HCT116 (cell line): Measurements from ENCODE around the gene CCR7. TPM values are rescaled to one million over a fixed set of nuclear protein-coding genes. Genes with fewer than 3 reads are reported as not detected.

Experiments
- ATAC-seq: fragments of 200-7000 bp; cut with Tn5 transposase; 2 replicates; pipeline ENCODE4 v1.9.1; 2020; ENCODE audit warnings: mild to moderate bottlenecking, moderate library complexity
- BruUV-seq: library from RNA; stranded (reverse); fragments of 400-500 nt; replicated peaks from 2 replicates; lab custom pipeline; 2021; lab: Mats Ljungman, UMichigan
- CTCF ChIA-PET: fragments of 300-600 bp; sonication (Branson Sonifier 250); formaldehyde crosslinking; loops from one replicate; lab custom pipeline; 2021; ENCODE audit warnings: antibody characterized with exemption; lab: Charles Lee
- POLR2A ChIA-PET: fragments of 300-600, 350-600 bp; sonication (Branson Sonifier 250); formaldehyde crosslinking; loops from one replicate; lab custom pipeline; 2021; ENCODE audit warnings: antibody characterized with exemption; lab: Charles Lee
- RAD21 ChIA-PET, 2 experiments: fragments of 300-600 bp; sonication (Branson Sonifier 250); formaldehyde crosslinking; loops; one replicate each; lab custom pipeline; 2023; ENCODE audit warnings: low total read pairs in 2 of 2; ENCODE audit not compliant: uncharacterized antibody in 2 of 2, unreplicated experiment in 2 of 2, low non-redundant PET in 1 of 2; lab: Charles Lee
- DNase-seq: peaks from one replicate; pipeline ENCODE4 v3.0.0-alpha.2; 2010; ENCODE audit warnings: low read depth, low spot score
- H2AFZ ChIP-seq: fragments of 200-600 bp; shearing (Covaris generic), sonication (generic); 2 replicates; pipeline ENCODE4 v1.6.1; 2017; ENCODE audit warnings: low read depth, mixed run types, mixed read lengths, antibody characterized with exemption, low read length; ENCODE audit not compliant: poor library complexity, severe bottlenecking
- H3K27ac ChIP-seq: 2 replicates; pipeline ENCODE4 v1.5.1; 2012; ENCODE audit warnings: low read depth, low read length
- H3K27me3 ChIP-seq: fragments of 200-600 bp; sonication (generic); 2 replicates; pipeline ENCODE4 v1.6.1; 2016; ENCODE audit warnings: mixed run types, low read length, mixed read lengths; ENCODE audit not compliant: insufficient read depth
- H3K36me3 ChIP-seq, 2 experiments: fragments of 200-500 bp in 1 of 2; fragments of 200-600 bp in 1 of 2; sonication (Bioruptor generic) in 1 of 2; sonication (generic) in 1 of 2; 2 replicates each; pipeline versions ENCODE4 v1.5.1 to v1.6.1; 2014 to 2016; ENCODE audit warnings: low read length in 2 of 2, inconsistent platforms in 1 of 2, mixed read lengths in 1 of 2, mixed run types in 1 of 2; ENCODE audit not compliant: insufficient read depth in 2 of 2, control insufficient read depth in 1 of 2
- H3K4me1 ChIP-seq, 2 experiments: fragments of 200-600 bp in 1 of 2; sonication (generic) in 1 of 2; 2 replicates each; pipeline versions ENCODE4 v1.5.1 to v1.6.1; 2012 to 2017; ENCODE audit warnings: low read length in 2 of 2, inconsistent platforms in 1 of 2, mild to moderate bottlenecking in 1 of 2, mixed read lengths in 1 of 2, mixed run types in 1 of 2, moderate library complexity in 1 of 2; ENCODE audit not compliant: insufficient read depth in 2 of 2, control insufficient read depth in 1 of 2
- H3K4me2 ChIP-seq: fragments of 200-600 bp; sonication (generic); 2 replicates; pipeline ENCODE4 v1.6.1; 2017; ENCODE audit warnings: mixed run types, low read length, mixed read lengths
- H3K4me3 ChIP-seq, 2 experiments: fragments of 200-600 bp in 1 of 2; sonication (generic) in 1 of 2; replicated peaks in 1 of 2; 2 replicates each; pipeline ENCODE4 v1.5.1; 2011 to 2016; ENCODE audit warnings: low read length in 2 of 2, control low read depth in 1 of 2, low read depth in 1 of 2, mild to moderate bottlenecking in 1 of 2, mixed read lengths in 1 of 2, mixed run types in 1 of 2
- H3K79me2 ChIP-seq: fragments of 200-600 bp; sonication (generic); 2 replicates; pipeline ENCODE4 v1.6.1; 2017; ENCODE audit warnings: mild to moderate bottlenecking, mixed run types, low read length, moderate library complexity, mixed read lengths; ENCODE audit not compliant: insufficient read depth
- H3K9ac ChIP-seq: fragments of 200-600 bp; sonication (generic); 2 replicates; pipeline ENCODE4 v1.6.1; 2016; ENCODE audit warnings: low read length, mixed read lengths
- H3K9me2 ChIP-seq: fragments of 200-600 bp; sonication (generic), shearing (Covaris generic); 2 replicates; pipeline ENCODE4 v1.6.1; 2017; ENCODE audit warnings: mixed run types, mild to moderate bottlenecking, moderate library complexity; ENCODE audit not compliant: insufficient read depth
- H3K9me3 ChIP-seq, 2 experiments: fragments of 200-500 bp in 1 of 2; fragments of 200-600 bp in 1 of 2; sonication (Bioruptor generic) in 1 of 2; sonication (generic) in 1 of 2; 2 replicates each; pipeline ENCODE4 v1.6.1; 2014 to 2017; ENCODE audit warnings: low read length in 2 of 2, mixed read lengths in 2 of 2, inconsistent platforms in 1 of 2, low read depth in 1 of 2, mild to moderate bottlenecking in 1 of 2, mixed run types in 1 of 2, moderate library complexity in 1 of 2; ENCODE audit not compliant: control insufficient read depth in 1 of 2, insufficient read depth in 1 of 2
- H4K20me1 ChIP-seq: fragments of 200-600 bp; sonication (generic), shearing (Covaris generic); 2 replicates; pipeline ENCODE4 v1.6.1; 2017; ENCODE audit warnings: mixed run types, mild to moderate bottlenecking, moderate library complexity; ENCODE audit not compliant: insufficient read depth
- ELF1 ChIP-seq: IDR thresholded peaks from 2 replicates; pipeline ENCODE4 v1.6.1; 2012; ENCODE audit warnings: low read depth, borderline replicate concordance
- EZH2 ChIP-seq: fragments of 200-600 bp; sonication (generic); IDR thresholded peaks from 2 replicates; pipeline ENCODE4 v1.6.1; 2017; ENCODE audit warnings: antibody characterized with exemption, mixed run types
- EZH2phosphoT487 ChIP-seq: fragments of 200-600 bp; IDR thresholded peaks from 2 replicates; pipeline ENCODE4 v1.6.1; 2018; ENCODE audit warnings: antibody characterized with exemption, borderline replicate concordance
- JUND ChIP-seq: IDR thresholded peaks from 2 replicates; pipeline ENCODE4 v1.6.1; 2012
- POLR2AphosphoS5 ChIP-seq: IDR thresholded peaks from 2 replicates; pipeline ENCODE4 v1.6.1; 2011; ENCODE audit warnings: mild to moderate bottlenecking, low read depth, low read length, moderate library complexity
- SP1 ChIP-seq: IDR thresholded peaks from 2 replicates; pipeline ENCODE4 v1.6.1; 2012; ENCODE audit warnings: low read depth
- SRF ChIP-seq: IDR thresholded peaks from 2 replicates; pipeline ENCODE4 v1.6.1; 2012; ENCODE audit warnings: low read depth
- TCF7L2 ChIP-seq: IDR thresholded peaks from 2 replicates; pipeline ENCODE4 v1.7.0; 2011; ENCODE audit warnings: borderline replicate concordance, inconsistent platforms; ENCODE audit not compliant: insufficient read depth, insufficient read length; ENCODE audit errors: extremely low read depth
- ZNF274 ChIP-seq: fragments of 200-500 bp; sonication (Bioruptor generic); IDR thresholded peaks from 2 replicates; pipeline ENCODE4 v1.6.1; 2014; ENCODE audit warnings: mild to moderate bottlenecking, low read depth, low read length, inconsistent platforms
- intact Hi-C: fragments of 100-400 bp; cut with micrococcal nuclease; formaldehyde crosslinking; loops from 2 replicates; pipeline ENCODE4 v1.10.0; 2022
- total RNA-seq: library from RNA; stranded (reverse); gene quantifications from one replicate; pipeline ENCODE4 v1.2.1, GENCODE V29; 2021; ENCODE audit not compliant: unreplicated experiment
- TF ChIP-seq, protein P1 (sequence below): IDR thresholded peaks from 2 replicates; pipeline ENCODE4 v1.6.1; 2012

The CCR7 gene
- total RNA-seq, 1 experiment from 2014 or later = 0.69 TPM

DNA sequence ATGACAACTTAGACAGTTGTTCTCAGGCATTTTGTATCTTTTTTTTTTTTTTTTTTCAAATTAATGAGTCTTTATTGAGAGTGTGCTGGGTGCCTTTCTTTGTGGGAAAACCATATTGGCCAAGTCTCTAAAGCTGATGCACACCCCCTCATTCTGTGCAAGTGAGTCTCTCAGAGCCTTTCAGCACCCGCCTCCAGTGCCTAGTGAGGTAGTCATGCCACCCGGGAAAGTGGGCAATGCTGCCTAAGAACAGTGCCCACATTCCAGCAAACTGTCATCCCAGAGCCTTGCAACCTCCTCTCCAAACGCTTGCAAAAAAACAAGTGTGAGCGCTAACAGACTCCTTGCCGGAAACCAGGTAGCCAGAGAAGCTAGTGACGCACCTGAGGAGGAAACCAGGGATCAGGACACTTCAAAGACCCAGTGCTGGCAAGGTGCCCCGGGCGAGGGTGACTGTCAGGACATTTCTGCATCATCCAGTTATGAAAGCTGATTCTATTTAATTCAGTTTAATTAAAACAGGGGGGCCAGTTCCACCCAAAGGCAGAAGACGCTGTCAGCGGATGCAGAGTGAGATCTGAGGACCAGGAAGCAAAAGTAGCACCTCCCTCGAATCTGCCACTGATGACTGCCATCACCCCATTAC, 47.5 kb upstream of the CCR7 start:
- H3K4me2 ChIP-seq = no peak overlapping the region
- H2AFZ ChIP-seq = no peak overlapping the region
- BruUV-seq = no TSS peak
- ChIA-PET CTCF (no interaction called here), RAD21 (no interaction called here), POLR2A (no interaction called here)
- H3K9me2 ChIP-seq = no peaks in the 10 kb centered on the region
- no peak overlapping the region for H3K9ac ChIP-seq
- ATAC-seq = no peak
- H3K9me3 ChIP-seq = no peaks in the 10 kb centered on the region
- DNase-seq = no peak
- H3K79me2 ChIP-seq = no peaks in the 10 kb centered on the region
- H3K27me3 ChIP-seq = no peaks in the 10 kb centered on the region
- intact Hi-C loops = loop anchor here (10.0 kb wide), 1 partner anchor 932 kb away; no protein-coding TSS in a partner anchor
- H3K4me1 ChIP-seq = peaks cover 0 to 10% of the 10 kb centered on the region in 2 experiments; a peak in 1 of 4 replicates
- H3K27ac ChIP-seq = no peak overlapping the region
- TF ChIP-seq TCF7L2 = peak; percentile 42
- TF ChIP-seq SRF = no peak
- no peak for TF ChIP-seq POLR2AphosphoS5
- TF ChIP-seq, all 23 proteins: peak for 1
- Histone ChIP-seq H3K4me3 (no peak overlapping the region), H3K36me3 (no peaks in the 10 kb centered on the region), H4K20me1 (no peaks in the 10 kb centered on the region)

DNA sequence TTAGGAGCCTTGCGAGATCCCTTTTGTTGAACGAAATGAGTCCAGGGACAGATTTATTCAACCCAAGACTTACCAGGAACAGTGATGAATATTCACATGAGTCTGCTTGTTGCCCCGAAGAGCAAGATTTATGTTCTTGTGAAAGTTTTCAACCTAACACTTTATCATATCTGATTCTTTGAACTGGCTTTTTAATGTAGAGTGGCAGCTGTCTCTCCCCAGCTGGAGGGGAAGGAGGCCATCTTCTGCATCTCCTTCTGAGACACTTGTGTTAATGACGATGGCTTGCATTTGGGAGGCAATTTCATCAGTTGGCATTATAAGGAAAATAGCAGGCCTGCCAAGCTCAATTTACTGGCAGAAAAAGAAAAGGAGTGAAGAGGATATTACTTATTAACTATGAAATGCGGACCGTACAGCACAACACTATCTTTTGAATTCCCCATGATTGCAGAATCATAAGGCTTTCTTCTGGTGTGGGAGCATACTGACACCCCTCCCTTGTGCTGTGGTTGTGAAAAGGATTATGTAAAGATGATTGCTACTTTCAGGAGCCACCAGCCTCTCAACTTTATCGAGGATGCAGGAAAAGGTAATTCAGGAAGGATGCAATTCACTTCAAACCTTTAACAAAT, 46.7 kb upstream of the CCR7 start:
- ATAC-seq = no peak
- Histone ChIP-seq H3K36me3 (no peaks in the 10 kb centered on the region), H3K79me2 (no peaks in the 10 kb centered on the region), H3K9me3 (no peaks in the 10 kb centered on the region), H3K9ac (no peak overlapping the region), H3K9me2 (no peaks in the 10 kb centered on the region), H3K4me2 (no peak overlapping the region), H3K27ac (no peak overlapping the region), H2AFZ (no peak overlapping the region), H3K4me3 (no peak overlapping the region), H3K4me1 (peaks cover 0 to 10% of the 10 kb centered on the region in 2 experiments; a peak in 1 of 4 replicates), H4K20me1 (no peaks in the 10 kb centered on the region), H3K27me3 (no peaks in the 10 kb centered on the region)
- BruUV-seq = no TSS peak
- POLR2A ChIA-PET = no interaction called here
- DNase-seq = no peak
- intact Hi-C loops = loop anchor here (10.0 kb wide), 1 partner anchor 933 kb away; no protein-coding TSS in a partner anchor
- CTCF ChIA-PET = interaction anchor here (1.3 kb wide), 1 partner anchor 8 kb away, joined by 3 read pairs; no protein-coding TSS in a partner anchor
- TF ChIP-seq ELF1 = no peak
- TF ChIP-seq ZNF274 = no peak
- no peak for TF ChIP-seq JUND
- TF ChIP-seq, protein P1, sequence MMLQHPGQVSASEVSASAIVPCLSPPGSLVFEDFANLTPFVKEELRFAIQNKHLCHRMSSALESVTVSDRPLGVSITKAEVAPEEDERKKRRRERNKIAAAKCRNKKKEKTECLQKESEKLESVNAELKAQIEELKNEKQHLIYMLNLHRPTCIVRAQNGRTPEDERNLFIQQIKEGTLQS = no peak
- TF ChIP-seq EZH2 = no peak
- no peak for TF ChIP-seq SP1
- no peak for TF ChIP-seq EZH2phosphoT487
- RAD21 ChIA-PET = no interaction called here
